Measurements from ENCODE around the gene GOSR1. TPM values are rescaled to one million over a fixed set of nuclear protein-coding genes. Genes with fewer than 3 reads are reported as not detected.
"Not testable (repeated sequence)": the region's sequence is repeated elsewhere in the genome, so short reads cannot be mapped to it uniquely, and the experiment has no call there.

Gene GOSR1
- total RNA-seq, 1 experiment from 2014 or later = 43.7 TPM

- Histone ChIP-seq H4K20me1 (ENCODE audit: insufficient read depth) (no peaks in the 10 kb centered on the region), H3K9me3 (ENCODE audit: insufficient read depth, low read depth) (no peaks in the 10 kb centered on the region), H3K27ac (no peak overlapping the region), H3K9me2 (ENCODE audit: insufficient read depth) (no peaks in the 10 kb centered on the region), H3K79me2 (ENCODE audit: low read depth) (no peaks in the 10 kb centered on the region), H3K27me3 (ENCODE audit: insufficient read depth, low read depth) (no peaks in the 10 kb centered on the region), H3K4me1 (replicated peaks; ENCODE audit: insufficient read depth) (peaks cover 17% of the 10 kb centered on the region), H3K4me2 (no peak overlapping the region), H3K4me3 (no peak overlapping the region), H2AFZ (no peak overlapping the region), H3F3A (ENCODE audit: insufficient read depth, low read depth) (no peaks in the 10 kb centered on the region), H3K36me3 (ENCODE audit: low read depth) (no peaks in the 10 kb centered on the region)
- ChIA-PET CTCF (no interaction called here), POLR2A (ENCODE audit: unreplicated experiment) (no interaction called here)
- no TSS peak for BruUV-seq (replicated peaks)
- TF ChIP-seq EZH2 (IDR thresholded peaks at IDR 0.05; ENCODE audit: low read depth) (no peak), CTCF (conservative IDR thresholded peaks at IDR 0.05) (no peak)
- DNase-seq = no peak
- intact Hi-C loops (cut with micrococcal nuclease; ENCODE audit: unreplicated experiment) = loop anchor here (10.0 kb wide), 1 partner anchor 447 kb away; no protein-coding TSS in a partner anchor
Measured at GRCh38 chr17:30551996-30552339, 74.8 kb downstream of the GOSR1 start.

GRCh38 chr17:30552994-30553566 lies 75.9 kb downstream of the GOSR1 start:
- Histone ChIP-seq H3K9me3 (ENCODE audit: insufficient read depth, low read depth) (no peaks in the 10 kb centered on the region), H3K27me3 (ENCODE audit: insufficient read depth, low read depth) (no peaks in the 10 kb centered on the region), H3F3A (ENCODE audit: insufficient read depth, low read depth) (no peaks in the 10 kb centered on the region), H3K36me3 (ENCODE audit: low read depth) (no peaks in the 10 kb centered on the region), H3K4me3 (no peak overlapping the region), H3K4me2 (no peak overlapping the region), H2AFZ (no peak overlapping the region), H3K9me2 (ENCODE audit: insufficient read depth) (no peaks in the 10 kb centered on the region), H4K20me1 (ENCODE audit: insufficient read depth) (no peaks in the 10 kb centered on the region), H3K27ac (no peak overlapping the region), H3K79me2 (ENCODE audit: low read depth) (no peaks in the 10 kb centered on the region), H3K4me1 (replicated peaks; ENCODE audit: insufficient read depth) (peaks cover 17% of the 10 kb centered on the region)
- no peak for TF ChIP-seq CTCF (conservative IDR thresholded peaks at IDR 0.05)
- no peak for TF ChIP-seq EZH2 (IDR thresholded peaks at IDR 0.05; ENCODE audit: low read depth)
- intact Hi-C loops (cut with micrococcal nuclease; ENCODE audit: unreplicated experiment) = loop anchor here (10.0 kb wide), 1 partner anchor 448 kb away; no protein-coding TSS in a partner anchor
- ChIA-PET POLR2A (ENCODE audit: unreplicated experiment) (no interaction called here), CTCF (no interaction called here)
- BruUV-seq (replicated peaks) = no TSS peak
- no peak for DNase-seq

GRCh38 chr17:30553823-30554440 lies 76.7 kb downstream of the GOSR1 start:
- H3K27me3 ChIP-seq (ENCODE audit: insufficient read depth, low read depth); DNase-seq; H3K4me3 ChIP-seq; H3K79me2 ChIP-seq (ENCODE audit: low read depth); H3K36me3 ChIP-seq (ENCODE audit: low read depth); POLR2A ChIA-PET (ENCODE audit: unreplicated experiment); H3K4me2 ChIP-seq; H4K20me1 ChIP-seq (ENCODE audit: insufficient read depth); H2AFZ ChIP-seq; H3K27ac ChIP-seq; BruUV-seq (replicated peaks); H3F3A ChIP-seq (ENCODE audit: insufficient read depth, low read depth); H3K9me3 ChIP-seq (ENCODE audit: insufficient read depth, low read depth); H3K9me2 ChIP-seq (ENCODE audit: insufficient read depth): not testable (repeated sequence)
- intact Hi-C loops (cut with micrococcal nuclease; ENCODE audit: unreplicated experiment) = loop anchor here (2.0 to 10.0 kb wide), 2 partner anchors 213 to 449 kb away; no protein-coding TSS in a partner anchor
- H3K4me1 ChIP-seq (replicated peaks; ENCODE audit: insufficient read depth) = peaks cover 17% of the 10 kb centered on the region
- CTCF ChIA-PET = interaction anchor here (0.7 kb wide), 1 partner anchor 448 kb away, joined by 15 read pairs; no protein-coding TSS in a partner anchor
